Hepatocyte (in vitro differentiated cells): ENCODE results near the gene LCLAT1.

Source experiments
- CTCF ChIP-seq: fragments of 200-600 bp; sonication (generic); IDR thresholded peaks from 2 replicates; pipeline ENCODE4 v1.5.1; 2016; ENCODE audit warnings: antibody characterized with exemption, mild to moderate bottlenecking; ENCODE audit not compliant: poor library complexity
- EZH2phosphoT487 ChIP-seq: fragments of 200-600 bp; sonication (generic); IDR thresholded peaks from one replicate; pipeline ENCODE4 v1.6.1; 2018; ENCODE audit warnings: antibody characterized with exemption, mild to moderate bottlenecking, low read depth, moderate library complexity; ENCODE audit not compliant: unreplicated experiment, severe bottlenecking

GRCh38 chr2:30445266-30445821 is 1.7 kb upstream of the LCLAT1 start:
- TF ChIP-seq CTCF (no peak), EZH2phosphoT487 (no peak)
